GM15510 (cell line): ENCODE results near the gene SENP6.

ENCODE experiments used
- POLR2A ChIP-seq: IDR thresholded peaks from 3 replicates; pipeline ENCODE4 v1.6.1; 2011; ENCODE audit warnings: borderline replicate concordance; ENCODE audit not compliant: insufficient read length; ENCODE audit errors: extremely low read depth

The SENP6 gene

DNA sequence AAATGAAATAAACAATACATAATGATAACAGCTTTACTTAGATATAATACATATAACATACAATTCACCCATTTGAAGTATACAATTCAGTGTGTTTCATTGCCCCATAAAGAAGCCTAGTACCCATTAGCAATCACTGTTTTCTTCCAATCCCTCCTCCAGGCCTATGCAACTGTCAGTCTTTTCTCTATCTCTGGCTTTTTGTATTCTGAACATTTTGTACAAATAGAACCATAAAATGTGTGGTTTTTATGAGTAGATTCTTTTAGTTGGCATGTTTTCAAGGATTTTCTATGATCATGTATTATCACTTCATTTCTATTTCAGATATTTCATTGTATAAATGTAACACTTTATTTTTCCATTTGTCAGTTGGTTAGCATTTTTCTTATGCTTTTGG lies 92.7 kb downstream of the SENP6 start:
- TF ChIP-seq POLR2A: no peak

GRCh38 chr6:75711173-75711572 lies 109.5 kb downstream of the SENP6 start:
- no peak for TF ChIP-seq POLR2A

GRCh38 chr6:75719133-75719532 lies 117.5 kb downstream of the SENP6 start:
- no peak for TF ChIP-seq POLR2A

DNA sequence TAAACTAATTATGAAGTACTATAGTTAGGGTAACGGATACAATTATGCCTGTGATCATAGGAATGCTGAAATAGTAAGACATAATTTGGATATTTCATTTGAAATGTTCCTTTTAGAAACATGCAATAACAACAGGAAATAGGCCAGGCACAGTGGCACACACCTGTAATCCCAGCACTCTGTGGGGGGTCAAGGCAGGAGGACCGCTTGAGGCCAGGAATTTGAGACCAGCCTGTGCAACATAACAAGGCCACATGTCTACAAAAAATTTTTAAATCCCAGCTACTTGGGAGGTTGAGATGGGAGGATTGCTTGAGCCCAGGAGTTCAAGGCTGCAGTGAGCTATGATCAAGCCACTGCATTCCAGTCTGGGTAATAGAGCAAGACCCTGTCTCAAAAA lies 121.7 kb downstream of the SENP6 start:
- TF ChIP-seq POLR2A: no peak

DNA sequence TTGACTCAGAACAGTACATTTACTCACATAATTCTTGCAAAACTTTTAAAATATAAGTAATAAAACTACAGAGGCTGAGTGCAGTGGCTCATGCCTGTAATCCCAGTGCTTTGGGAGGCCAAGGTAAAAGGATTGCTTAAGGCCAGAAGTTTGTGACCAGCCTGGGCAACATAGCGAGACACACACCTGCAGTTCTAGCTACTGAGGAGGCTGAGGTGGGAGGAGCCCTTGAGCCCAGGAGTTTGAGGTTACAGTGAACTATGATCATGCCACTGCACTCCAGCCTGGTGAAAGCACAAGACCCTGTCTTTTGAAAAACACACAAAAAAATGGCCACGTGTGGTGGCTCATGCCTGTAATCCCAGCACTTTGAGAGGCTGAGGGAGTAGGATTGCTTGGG lies 125.5 kb downstream of the SENP6 start:
- TF ChIP-seq POLR2A: no peak

DNA sequence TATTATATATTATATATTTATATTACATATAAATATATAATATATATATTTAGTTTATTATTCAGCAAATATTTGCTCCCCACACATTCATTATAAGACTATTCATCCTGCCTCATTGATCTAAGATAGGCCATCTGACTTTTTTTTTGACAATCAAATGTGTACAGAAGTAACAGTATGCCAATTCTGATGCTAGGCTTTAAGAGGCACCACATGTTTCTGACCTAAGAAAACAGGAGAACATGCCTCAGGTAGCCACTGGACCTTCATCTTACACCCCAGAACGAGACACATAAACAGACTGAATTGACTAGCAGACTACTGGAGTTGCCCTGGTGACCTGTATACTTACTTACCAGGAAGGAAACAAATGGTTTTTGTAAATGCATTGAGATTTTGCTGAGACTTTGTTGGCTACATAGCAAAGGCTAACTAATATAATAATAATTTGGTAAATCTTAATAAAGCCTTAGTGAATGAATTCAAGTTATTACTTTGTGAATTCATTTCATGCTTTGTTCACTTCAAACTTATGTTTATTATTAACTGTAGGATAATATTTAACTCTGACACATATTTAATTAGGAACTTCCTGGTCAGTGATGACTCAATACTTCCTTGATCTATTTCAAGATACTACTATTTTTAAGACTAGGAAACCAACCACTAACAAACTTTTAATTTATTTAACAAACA lies 134.0 kb downstream of the SENP6 start:
- TF ChIP-seq POLR2A: no peak

- no peak for TF ChIP-seq POLR2A
Measured at GRCh38 chr6:75743971-75744370, 142.3 kb downstream of the SENP6 start.

DNA sequence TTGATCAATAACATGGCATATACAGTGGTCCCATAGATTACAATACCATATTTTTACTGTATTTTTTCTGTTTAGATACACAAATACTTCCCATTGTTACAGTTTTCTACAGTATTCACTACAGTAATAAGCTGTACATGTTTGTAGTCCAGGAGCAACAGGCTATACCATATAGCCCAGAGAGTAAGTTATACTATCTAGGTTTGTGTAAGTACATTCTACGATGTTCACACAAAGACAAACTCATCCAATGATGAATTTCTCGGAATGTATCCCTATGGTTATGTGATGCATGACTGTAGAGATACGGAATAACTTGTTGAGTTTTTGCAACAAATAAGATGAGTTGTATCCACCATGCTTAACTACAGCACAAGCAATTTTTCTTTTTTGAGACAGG lies 143.7 kb downstream of the SENP6 start:
- TF ChIP-seq POLR2A: no peak

DNA sequence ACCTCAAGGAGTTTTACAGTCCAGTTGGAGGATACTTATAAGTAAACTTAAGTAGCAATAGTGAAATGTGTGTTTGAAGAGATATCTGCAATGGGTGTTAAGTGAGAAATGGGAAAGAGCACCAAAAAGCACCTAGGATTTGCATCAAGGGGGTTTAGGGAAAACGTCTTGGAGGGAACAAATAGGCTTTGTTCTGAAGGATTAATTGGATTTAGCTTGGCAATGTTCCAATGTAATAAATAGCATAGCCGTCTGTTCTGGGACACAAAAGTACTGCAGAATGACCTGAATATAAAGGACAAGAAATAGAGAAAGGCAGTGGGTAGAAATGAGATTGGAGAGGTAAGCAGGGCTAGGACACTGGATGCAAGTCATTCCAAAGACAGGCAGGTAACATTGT lies 144.5 kb downstream of the SENP6 start:
- no peak for TF ChIP-seq POLR2A

- no peak for TF ChIP-seq POLR2A
Measured at GRCh38 chr6:75747152-75747992, 145.7 kb downstream of the SENP6 start.

DNA sequence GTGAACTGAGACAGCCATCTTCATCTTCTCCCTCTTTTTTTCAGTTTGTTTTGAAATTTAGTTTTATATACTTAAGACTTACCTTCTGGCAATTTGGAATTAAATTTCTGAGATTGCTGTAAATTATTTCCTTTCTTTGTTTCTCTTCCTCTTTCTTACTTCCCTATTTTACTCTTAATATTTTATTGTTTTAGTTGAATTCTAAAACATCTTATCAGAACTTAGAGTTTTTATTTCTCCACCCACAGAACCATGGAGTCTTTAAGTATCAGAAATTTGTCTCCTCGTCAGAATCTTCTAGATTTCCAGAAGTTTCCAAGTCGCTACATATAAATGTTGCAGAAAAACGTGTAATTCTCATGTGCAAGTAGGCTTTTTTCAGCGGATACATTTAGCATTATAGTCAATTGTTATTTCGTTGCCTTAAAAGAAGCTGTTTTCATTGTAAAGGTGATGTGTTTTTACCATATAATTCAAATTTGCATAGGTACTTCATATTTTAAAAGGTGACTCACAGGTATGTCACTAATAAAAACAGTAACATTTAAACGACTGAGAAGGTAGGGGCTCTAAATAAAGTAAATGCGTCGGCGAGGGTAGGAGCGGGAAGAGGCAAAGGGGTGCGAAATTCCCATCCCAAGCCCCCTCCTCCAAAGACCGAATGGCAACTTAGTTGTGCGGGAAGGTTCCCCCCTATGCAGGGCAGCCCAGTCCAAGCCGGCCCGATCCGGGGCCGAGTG lies 146.5 kb downstream of the SENP6 start:
- TF ChIP-seq POLR2A: no peak

- TF ChIP-seq POLR2A: peak; percentile 90
Measured at GRCh38 chr6:75748743-75749538, 147.3 kb downstream of the SENP6 start, which contains the start of gene MYO6. TSS of gene MYO6 (plus strand) at chr6:75749239. CDS start at chr6:75817548, 68,309 bp downstream.

GRCh38 chr6:75751443-75751842 lies 149.8 kb downstream of the SENP6 start:
- no peak for TF ChIP-seq POLR2A

- no peak for TF ChIP-seq POLR2A
Measured at GRCh38 chr6:75752365-75752764, 150.7 kb downstream of the SENP6 start.

GRCh38 chr6:75755704-75756103 lies 154.0 kb downstream of the SENP6 start:
- no peak for TF ChIP-seq POLR2A

GRCh38 chr6:75757295-75757694 lies 155.6 kb downstream of the SENP6 start:
- TF ChIP-seq POLR2A: no peak

DNA sequence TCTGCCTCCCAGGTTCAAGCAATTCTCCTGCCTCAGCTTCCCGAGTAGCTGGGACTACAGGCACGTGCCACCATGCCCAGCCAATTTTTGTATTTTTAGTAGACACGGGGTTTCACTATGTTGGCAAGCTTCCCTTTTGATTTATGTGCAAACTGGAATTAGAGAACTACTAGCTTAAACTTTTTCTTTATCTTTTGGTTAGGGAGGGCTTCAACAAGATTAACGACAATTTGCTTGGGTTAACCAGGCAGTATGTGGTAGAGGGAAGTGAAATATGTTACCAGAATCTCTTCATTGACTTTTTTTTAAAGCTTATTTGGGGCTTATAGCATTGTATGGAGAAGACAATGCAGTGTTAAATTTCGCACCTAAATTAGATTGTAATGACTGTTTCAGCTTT lies 156.4 kb downstream of the SENP6 start:
- TF ChIP-seq POLR2A: no peak
